Activated CD4-positive, alpha-beta T cell treated with anti-CD3 and anti-CD28 coated beads for 36 hours (primary cell): ENCODE measurements around the gene LZTS2. TPM values are rescaled to one million over a fixed set of nuclear protein-coding genes. Genes with fewer than 3 reads are reported as not detected.
A peak's percentile ranks its signal among the peaks of the same experiment; 100 is the strongest.

Experiments used
- ATAC-seq: fragments of 200-7000 bp; cut with Tn5 transposase; one replicate; pipeline ENCODE4 v1.10.0; 2021; ENCODE audit warnings: mild to moderate bottlenecking, moderate library complexity
- CTCF ChIA-PET: fragments of 350-600 bp; sonication (Branson Sonifier 250); formaldehyde crosslinking; loops from one replicate; lab custom pipeline; 2021; ENCODE audit warnings: antibody characterized with exemption; lab: Charles Lee
- POLR2A ChIA-PET: fragments of 350-600 bp; sonication (Branson Sonifier 250); formaldehyde crosslinking; loops from one replicate; lab custom pipeline; 2021; ENCODE audit warnings: antibody characterized with exemption, inconsistent platforms; lab: Charles Lee
- DNase-seq: peaks from one replicate; pipeline ENCODE4 v3.0.0-alpha.2; 2020
- H3K27ac Mint-ChIP-seq: one replicate; pipeline ENCODE4 v1.8.0; 2021; ENCODE audit warnings: mixed read lengths
- H3K27me3 Mint-ChIP-seq: one replicate; pipeline ENCODE4 v1.8.0; 2021; ENCODE audit warnings: mixed read lengths
- H3K36me3 Mint-ChIP-seq: one replicate; pipeline ENCODE4 v1.8.0; 2021; ENCODE audit warnings: low read depth, mixed read lengths
- H3K4me1 Mint-ChIP-seq: one replicate; pipeline ENCODE4 v1.8.0; 2021; ENCODE audit warnings: mixed read lengths
- H3K4me3 Mint-ChIP-seq: one replicate; pipeline ENCODE4 v1.8.0; 2021; ENCODE audit warnings: mild to moderate bottlenecking, moderate library complexity, mixed read lengths
- H3K9me3 Mint-ChIP-seq: one replicate; pipeline ENCODE4 v1.8.0; 2021; ENCODE audit warnings: low read depth, mixed read lengths
- intact Hi-C, 2 experiments: fragments of 100-400 bp; cut with DNase I in 1 of 2; cut with micrococcal nuclease in 1 of 2; formaldehyde crosslinking; loops; one replicate each; pipeline versions ENCODE4 v1.14.2 to v1.15.1; 2022 to 2024; cut with DNase I, micrococcal nuclease
- total RNA-seq, 2 experiments: library from RNA; stranded (reverse); gene quantifications; one replicate each; pipeline ENCODE4 v1.2.3, GENCODE V29; 2021

LZTS2 gene
- total RNA-seq, 2 experiments from 2014 or later, result 14.8 to 15.7 TPM

DNA sequence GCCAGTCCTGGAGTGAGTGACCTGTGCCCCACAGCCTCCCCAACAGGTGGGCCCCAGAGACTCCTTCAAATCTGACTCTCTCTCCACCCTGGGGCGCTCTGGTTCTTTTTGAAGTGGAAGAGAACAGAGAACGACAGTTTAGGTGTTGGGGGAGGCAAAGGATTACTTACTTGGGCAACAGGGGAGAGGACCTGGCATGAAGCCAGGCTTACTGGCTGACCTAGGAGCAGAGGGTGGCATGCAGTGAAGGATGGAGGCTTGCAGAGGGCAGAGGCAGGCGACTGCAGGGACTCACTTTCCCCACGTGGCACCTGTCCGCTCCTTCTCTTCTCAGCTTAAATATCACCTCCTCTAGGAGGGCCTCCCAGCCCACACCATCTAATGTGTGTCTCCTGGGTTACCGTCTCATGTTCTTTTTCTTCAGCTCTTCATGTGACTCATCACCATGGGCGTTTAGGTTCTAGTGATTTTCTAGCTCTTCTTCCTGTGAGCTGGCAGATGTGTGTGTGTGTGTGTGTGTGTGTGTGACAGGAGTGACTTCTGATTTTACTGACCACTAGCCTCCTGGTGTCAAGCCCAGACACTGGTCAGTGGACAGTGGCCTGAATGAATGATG is 15.5 kb downstream of the LZTS2 start:
- ATAC-seq, result no peak
- POLR2A ChIA-PET, result no interaction called here

DNA sequence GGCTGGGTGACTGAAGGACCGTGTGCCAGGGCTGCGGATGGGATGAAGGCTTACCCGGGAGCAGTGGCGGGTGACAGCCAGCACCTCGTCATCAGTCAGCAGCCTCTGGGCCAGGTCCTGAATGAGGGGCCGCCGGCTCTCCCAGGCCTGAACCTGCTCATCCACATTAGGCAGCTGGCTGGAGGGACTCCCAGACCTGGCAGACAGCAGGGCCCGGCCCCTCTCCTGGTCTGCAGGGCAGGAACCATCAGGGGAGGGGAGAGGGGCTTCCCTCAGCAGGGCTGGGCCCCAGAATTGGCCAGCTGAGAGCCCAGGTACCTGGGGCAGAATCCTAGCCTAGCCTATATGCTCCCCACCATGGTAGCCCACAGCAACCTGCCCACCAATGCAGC is 16.0 kb downstream of the LZTS2 start:
- Mint-ChIP-seq H3K9me3 (no peaks in the 10 kb centered on the region), H3K27me3 (peaks cover 34% of the 10 kb centered on the region), H3K4me1 (peaks cover 22% of the 10 kb centered on the region), H3K4me3 (no peak overlapping the region), H3K27ac (no peak overlapping the region), H3K36me3 (no peaks in the 10 kb centered on the region)
- intact Hi-C loops, result loop anchor here in 1 of 2 experiments (10.0 kb wide), 1 partner anchor 49 kb away; the partner anchor contains the start of gene KAZALD1
- no peak for DNase-seq
- CTCF ChIA-PET, result interaction anchor here (0.6 to 7.2 kb wide), 16 partner anchors 11 to 321 kb away, joined by 3 to 73 read pairs (median 9); partner anchors contain the start of genes KAZALD1, LZTS2, PDZD7 and SFXN3
- POLR2A ChIA-PET, result no interaction called here
- ATAC-seq, result no peak

More for the DNA sequence above, 15.5 kb downstream of the LZTS2 start:
- peak; percentile 48 for DNase-seq
- H3K9me3 Mint-ChIP-seq, result no peaks in the 10 kb centered on the region
- intact Hi-C loops, result loop anchor here (1.0 to 10.0 kb wide), 4 partner anchors 16 to 453 kb away; partner anchors contain the start of genes LZTS2 (in 2 of the 2) and KAZALD1 (in 1 of the 2)
- peaks cover 34% of the 10 kb centered on the region for H3K27me3 Mint-ChIP-seq
- no peak overlapping the region for H3K4me3 Mint-ChIP-seq
- H3K4me1 Mint-ChIP-seq, result peaks cover 22% of the 10 kb centered on the region
- CTCF ChIA-PET, result interaction anchor here (0.5 to 7.2 kb wide), 30 partner anchors 10 to 452 kb away, joined by 3 to 73 read pairs (median 5); partner anchors contain the start of genes KAZALD1, LZTS2, PDZD7 and SFXN3
- no peaks in the 10 kb centered on the region for H3K36me3 Mint-ChIP-seq
- H3K27ac Mint-ChIP-seq, result no peak overlapping the region

DNA sequence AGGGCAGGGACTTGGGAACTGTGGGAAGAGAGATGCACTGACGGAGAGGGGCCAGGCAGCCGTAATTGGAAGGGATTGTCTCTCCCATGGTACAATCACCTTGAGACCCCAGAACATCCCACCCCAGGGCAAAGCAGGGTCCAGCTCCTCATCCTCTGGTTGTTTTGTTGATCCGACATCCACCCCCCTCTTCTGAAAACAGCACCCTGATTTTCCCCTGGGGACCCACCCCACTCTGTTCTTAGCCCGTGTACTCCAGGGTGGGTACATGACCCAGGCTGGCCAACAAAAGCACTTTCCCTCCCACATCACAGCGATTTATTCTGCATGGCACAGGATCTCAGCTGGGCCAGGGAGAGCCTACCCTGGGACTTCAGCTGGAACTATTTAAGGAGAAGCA is 17.2 kb downstream of the LZTS2 start:
- CTCF ChIA-PET, result interaction anchor here (0.6 to 7.2 kb wide), 11 partner anchors 13 to 125 kb away, joined by 3 to 73 read pairs (median 7); partner anchors contain the start of genes LZTS2, PDZD7 and SFXN3
- no peaks in the 10 kb centered on the region for H3K36me3 Mint-ChIP-seq
- no peak for DNase-seq
- intact Hi-C loops, result loop anchor here in 1 of 2 experiments (10.0 kb wide), 1 partner anchor 48 kb away; the partner anchor contains the start of gene KAZALD1
- peaks cover 22% of the 10 kb centered on the region for H3K4me1 Mint-ChIP-seq
- POLR2A ChIA-PET, result no interaction called here
- no peak for ATAC-seq
- H3K27me3 Mint-ChIP-seq, result peaks cover 40% of the 10 kb centered on the region
- H3K27ac Mint-ChIP-seq, result no peak overlapping the region
- no peaks in the 10 kb centered on the region for H3K9me3 Mint-ChIP-seq
- no peak overlapping the region for H3K4me3 Mint-ChIP-seq

DNA sequence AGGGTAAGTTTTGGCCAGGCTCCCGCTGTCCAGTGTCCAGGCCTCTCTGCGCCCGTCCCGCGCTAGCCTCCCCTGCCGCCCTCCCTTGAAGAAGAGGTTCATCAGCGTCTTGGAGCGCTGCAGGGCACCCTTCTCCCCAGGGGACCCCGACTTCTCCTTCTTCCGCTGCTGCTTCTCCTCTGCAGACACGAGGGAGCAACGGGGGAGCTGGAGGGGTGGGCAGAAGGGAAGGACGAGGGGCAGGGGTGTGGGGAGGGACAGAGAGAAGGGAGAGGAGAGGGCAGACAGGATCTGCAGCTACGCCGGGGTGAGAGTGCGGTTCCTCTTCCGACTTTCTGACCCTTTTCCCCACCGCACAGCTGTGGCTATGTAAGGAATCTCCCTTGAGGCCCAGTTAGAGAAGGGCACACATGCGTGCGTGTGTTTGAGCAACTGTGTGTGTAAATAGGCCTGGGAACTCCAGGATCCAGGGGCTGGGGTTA is 18.6 kb downstream of the LZTS2 start:
- H3K27me3 Mint-ChIP-seq, result peaks cover 41% of the 10 kb centered on the region
- intact Hi-C loops, result loop anchor here in 1 of 2 experiments (10.0 kb wide), 1 partner anchor 47 kb away; the partner anchor contains the start of gene KAZALD1
- no peak overlapping the region for H3K4me3 Mint-ChIP-seq
- H3K4me1 Mint-ChIP-seq, result peaks cover 15% of the 10 kb centered on the region
- ATAC-seq, result no peak
- ChIA-PET POLR2A (no interaction called here), CTCF (interaction anchor here (0.5 to 7.2 kb wide), 17 partner anchors 10 to 124 kb away, joined by 3 to 73 read pairs (median 4); partner anchors contain the start of genes LZTS2, PDZD7 and SFXN3)
- DNase-seq, result no peak
- no peaks in the 10 kb centered on the region for H3K9me3 Mint-ChIP-seq
- H3K27ac Mint-ChIP-seq, result no peak overlapping the region
- H3K36me3 Mint-ChIP-seq, result no peaks in the 10 kb centered on the region

DNA sequence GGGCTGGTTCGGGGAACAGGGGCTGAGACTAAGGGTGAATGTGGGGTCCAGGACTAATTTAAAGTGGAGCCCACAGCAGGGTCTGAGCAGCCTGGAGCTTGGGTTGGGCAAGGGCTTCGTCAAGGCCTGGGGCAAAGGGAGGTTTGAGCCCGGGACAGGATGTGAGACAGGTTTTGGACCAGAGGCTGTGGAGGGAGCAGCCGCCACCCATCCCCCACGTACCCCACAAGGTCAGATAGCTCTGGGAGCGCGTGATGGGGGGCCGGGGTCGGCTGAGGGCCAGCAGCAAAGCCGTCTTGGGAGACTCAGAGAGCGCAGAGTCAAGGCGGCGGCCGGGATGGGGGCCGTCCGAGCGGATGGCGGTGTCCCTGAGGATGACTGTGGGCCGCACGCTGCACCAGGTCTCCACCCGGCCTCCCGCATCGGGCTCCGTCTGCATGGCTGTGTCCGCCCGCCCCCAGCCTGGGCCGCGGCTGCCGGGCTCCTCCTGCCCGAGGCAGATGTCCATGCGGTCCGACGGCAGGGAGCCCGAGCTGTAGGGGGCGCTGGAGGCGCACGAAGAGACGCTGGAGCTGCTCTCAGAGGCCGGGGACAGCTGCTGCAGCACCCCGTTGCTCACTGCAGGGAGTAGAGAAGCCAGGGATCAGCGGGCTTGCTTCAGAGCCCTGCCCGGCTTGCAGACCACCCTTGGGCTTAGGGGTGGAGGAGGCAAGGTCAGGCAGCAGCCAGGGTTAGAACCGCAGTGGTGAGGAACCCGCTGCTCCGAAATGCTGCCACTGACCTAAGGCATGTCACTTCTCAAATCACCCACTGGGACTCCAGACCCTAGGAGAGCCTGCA is 19.2 kb downstream of the LZTS2 start:
- ATAC-seq, result peak; percentile 87
- peaks cover 12% of the 10 kb centered on the region for H3K4me1 Mint-ChIP-seq
- H3K36me3 Mint-ChIP-seq, result no peaks in the 10 kb centered on the region
- no peaks in the 10 kb centered on the region for H3K9me3 Mint-ChIP-seq
- no peak overlapping the region for H3K27ac Mint-ChIP-seq
- no peak overlapping the region for H3K4me3 Mint-ChIP-seq
- peaks cover 37% of the 10 kb centered on the region for H3K27me3 Mint-ChIP-seq
- DNase-seq, result peak; percentile 93
- POLR2A ChIA-PET, result interaction anchor here (0.6 kb wide), 1 partner anchor 27 kb away, joined by 3 read pairs; no protein-coding TSS in a partner anchor
- CTCF ChIA-PET, result interaction anchor here (0.6 to 7.2 kb wide), 31 partner anchors 10 to 1231 kb away, joined by 3 to 73 read pairs (median 3); partner anchors contain the start of genes LZTS2, NDUFB8, PDZD7 and SFXN3
- intact Hi-C loops, result loop anchor here (1.0 to 10.0 kb wide), 2 partner anchors 46 to 49 kb away; partner anchors contain the start of gene KAZALD1 (in 1 of the 2)

DNA sequence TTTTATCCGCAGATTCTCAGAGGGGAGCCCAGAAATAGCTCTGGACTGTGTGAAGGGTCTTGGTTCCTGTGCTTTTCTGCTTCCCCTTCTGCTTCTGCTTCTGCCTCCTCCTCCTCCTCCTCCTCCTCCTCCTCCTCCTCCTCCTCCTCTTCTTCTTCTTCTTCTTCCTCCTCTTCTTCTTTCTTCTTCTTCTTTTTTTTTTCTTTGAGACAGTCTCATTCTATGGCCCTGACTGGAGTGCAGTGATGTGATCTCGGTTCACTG is 19.8 kb downstream of the LZTS2 start:
- H3K27ac Mint-ChIP-seq, result no peak overlapping the region
- ATAC-seq, result no peak
- H3K4me1 Mint-ChIP-seq, result peaks cover 9% of the 10 kb centered on the region
- ChIA-PET CTCF (interaction anchor here (0.6 to 7.2 kb wide), 30 partner anchors 9 to 1231 kb away, joined by 3 to 73 read pairs (median 3); partner anchors contain the start of genes LZTS2, NDUFB8, PDZD7 and SFXN3), POLR2A (interaction anchor here (0.6 to 0.7 kb wide), 2 partner anchors 26 to 219 kb away, joined by 3 to 5 read pairs; no protein-coding TSS in a partner anchor)
- H3K36me3 Mint-ChIP-seq, result no peaks in the 10 kb centered on the region
- H3K9me3 Mint-ChIP-seq, result no peaks in the 10 kb centered on the region
- intact Hi-C loops, result loop anchor here (1.0 to 10.0 kb wide), 2 partner anchors 45 to 49 kb away; partner anchors contain the start of gene KAZALD1 (in 1 of the 2)
- DNase-seq, result no peak
- H3K4me3 Mint-ChIP-seq, result no peak overlapping the region
- peaks cover 37% of the 10 kb centered on the region for H3K27me3 Mint-ChIP-seq

DNA sequence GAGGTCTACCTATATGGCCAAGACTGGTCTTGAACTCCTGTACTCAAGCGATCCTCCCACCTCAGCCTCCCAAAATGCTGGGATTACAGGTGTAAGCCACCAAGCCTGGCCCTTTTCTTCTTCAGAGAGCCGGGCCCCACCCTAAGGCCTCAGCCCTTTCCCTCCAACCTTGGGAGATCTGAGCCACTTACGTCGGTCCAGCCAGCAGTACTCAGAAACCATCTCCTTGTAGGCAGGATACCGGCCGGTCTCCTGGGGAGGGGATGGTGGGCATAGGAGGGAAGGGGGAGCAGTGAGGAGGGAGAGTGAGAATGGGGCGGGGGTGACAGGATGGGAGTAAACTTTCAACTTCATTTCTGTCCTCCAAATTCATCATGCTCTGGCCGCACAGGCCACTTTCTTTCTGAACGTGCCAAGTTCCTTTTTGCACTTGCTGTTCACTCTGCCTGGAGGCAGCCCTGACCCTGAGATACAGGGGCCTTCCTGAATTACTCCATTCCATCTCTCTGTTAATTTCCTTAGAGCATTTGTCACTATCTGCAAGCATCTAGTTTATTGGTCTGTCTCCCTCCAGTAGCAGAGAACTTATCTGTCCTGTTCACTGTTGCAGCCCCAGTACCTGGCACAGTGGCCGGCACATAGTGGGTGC is 20.9 kb downstream of the LZTS2 start:
- ATAC-seq (no peak), DNase-seq (no peak)
- intact Hi-C loops, result no loop called here
- no peak overlapping the region for H3K27ac Mint-ChIP-seq
- no peak overlapping the region for H3K4me3 Mint-ChIP-seq
- no peaks in the 10 kb centered on the region for H3K9me3 Mint-ChIP-seq
- POLR2A ChIA-PET, result no interaction called here
- H3K36me3 Mint-ChIP-seq, result no peaks in the 10 kb centered on the region
- peaks cover 31% of the 10 kb centered on the region for H3K27me3 Mint-ChIP-seq
- CTCF ChIA-PET, result interaction anchor here (0.7 to 7.2 kb wide), 4 partner anchors 8 to 172 kb away, joined by 3 to 73 read pairs (median 14); partner anchors contain the start of gene LZTS2
- no peaks in the 10 kb centered on the region for H3K4me1 Mint-ChIP-seq

DNA sequence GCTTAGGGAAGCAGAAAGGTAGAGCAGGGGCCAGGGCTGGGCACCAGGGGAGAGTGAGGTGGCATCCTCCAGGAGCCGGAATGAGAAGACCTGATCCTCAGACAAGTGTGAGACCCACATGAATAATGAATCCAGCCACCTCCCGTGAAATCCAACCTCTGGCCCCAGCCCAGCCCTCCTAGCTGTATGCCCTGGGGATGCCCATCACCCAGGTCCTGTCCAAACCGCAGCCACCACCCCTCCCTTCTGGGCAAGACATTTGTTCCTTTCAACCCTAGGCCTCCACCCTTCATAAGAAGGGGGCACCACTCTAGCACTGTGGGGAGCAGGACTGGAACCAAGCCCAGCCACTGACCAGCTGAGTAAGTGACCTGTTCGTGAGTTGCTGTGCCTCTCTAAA is 21.6 kb downstream of the LZTS2 start:
- intact Hi-C loops, result no loop called here

DNA sequence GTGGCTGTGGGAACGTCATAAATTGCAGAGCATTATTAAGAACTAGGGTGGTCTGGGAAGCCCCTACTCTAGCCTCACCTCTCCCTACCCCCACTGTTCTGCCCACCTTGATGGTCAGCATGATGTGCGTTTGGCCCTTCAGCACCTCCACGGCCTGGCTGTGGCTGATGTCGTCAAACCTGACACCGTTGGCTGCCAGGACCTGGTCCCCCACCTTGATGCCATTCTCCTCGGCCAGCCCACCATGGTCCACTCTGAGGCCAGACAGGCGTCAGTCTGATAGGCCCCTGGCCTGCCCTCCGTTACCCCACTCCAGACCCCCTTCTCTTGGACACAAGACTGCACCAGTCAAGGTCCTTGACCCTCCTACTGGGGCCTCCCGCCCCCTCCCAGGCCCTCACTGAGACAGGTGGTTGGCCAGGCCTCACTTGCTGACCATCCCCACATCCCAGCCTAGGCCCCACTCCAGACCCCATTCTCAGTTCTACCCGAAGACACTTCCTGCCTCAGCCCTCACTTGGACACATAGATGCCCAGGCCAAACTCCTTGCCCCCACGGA is 22.2 kb downstream of the LZTS2 start:
- H3K9me3 Mint-ChIP-seq, result no peaks in the 10 kb centered on the region
- no peak for ATAC-seq
- no peaks in the 10 kb centered on the region for H3K36me3 Mint-ChIP-seq
- no peak for DNase-seq
- ChIA-PET CTCF (no interaction called here), POLR2A (no interaction called here)
- no peak overlapping the region for H3K27ac Mint-ChIP-seq
- intact Hi-C loops, result no loop called here
- peaks cover 24% of the 10 kb centered on the region for H3K27me3 Mint-ChIP-seq
- H3K4me1 Mint-ChIP-seq, result no peaks in the 10 kb centered on the region
- no peak overlapping the region for H3K4me3 Mint-ChIP-seq

More for the DNA sequence above, 21.6 kb downstream of the LZTS2 start:
- no peaks in the 10 kb centered on the region for H3K9me3 Mint-ChIP-seq
- CTCF ChIA-PET, result no interaction called here
- H3K27ac Mint-ChIP-seq, result no peak overlapping the region
- no peak overlapping the region for H3K4me3 Mint-ChIP-seq
- ATAC-seq, result no peak
- no peaks in the 10 kb centered on the region for H3K36me3 Mint-ChIP-seq
- POLR2A ChIA-PET, result no interaction called here
- H3K4me1 Mint-ChIP-seq, result no peaks in the 10 kb centered on the region
- H3K27me3 Mint-ChIP-seq, result peaks cover 29% of the 10 kb centered on the region
- no peak for DNase-seq

DNA sequence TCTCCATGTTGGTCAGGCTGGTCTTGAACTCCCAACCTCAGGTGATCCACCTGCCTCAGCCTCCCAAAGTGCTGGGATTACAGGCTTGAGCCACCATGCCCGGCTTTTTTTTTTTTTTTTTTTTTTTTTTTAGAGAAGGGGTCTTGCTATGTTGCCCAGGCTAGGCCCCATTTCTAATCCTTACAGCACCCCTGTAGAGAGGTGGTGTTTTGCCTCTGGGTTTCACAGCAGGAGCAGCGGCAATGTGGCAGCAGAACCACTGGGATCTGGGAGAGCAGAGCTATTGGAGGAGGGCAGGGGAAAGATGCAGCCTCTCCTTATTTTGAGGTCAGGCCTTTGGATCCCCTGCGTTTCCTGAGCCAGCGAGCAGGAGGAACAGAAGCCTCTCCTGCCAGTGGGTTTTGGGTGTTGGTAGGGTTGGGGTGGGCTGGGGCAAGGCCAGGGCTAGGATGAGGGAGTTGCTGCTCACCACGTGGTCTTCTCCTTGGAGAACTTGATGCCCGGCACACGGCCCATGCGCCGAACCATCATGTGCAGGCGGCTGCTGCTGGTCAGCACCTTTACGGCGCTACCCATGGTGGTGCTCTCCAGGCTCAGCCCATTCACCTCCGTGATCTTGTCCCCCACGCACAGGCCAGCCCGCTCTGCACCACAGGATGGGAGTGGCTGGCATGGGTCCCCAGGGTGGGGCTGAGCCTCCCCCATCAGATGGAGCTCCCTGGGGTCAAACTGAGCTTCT is 23.5 kb downstream of the LZTS2 start:
- Mint-ChIP-seq H3K27me3 (peaks cover 16% of the 10 kb centered on the region), H3K9me3 (no peaks in the 10 kb centered on the region), H3K4me3 (no peak overlapping the region), H3K27ac (no peak overlapping the region), H3K36me3 (no peaks in the 10 kb centered on the region), H3K4me1 (no peaks in the 10 kb centered on the region)
- DNase-seq (no peak), ATAC-seq (no peak)
- ChIA-PET CTCF (interaction anchor here (0.6 kb wide), 1 partner anchor 20 kb away, joined by 3 read pairs; no protein-coding TSS in a partner anchor), POLR2A (no interaction called here)
- intact Hi-C loops, result no loop called here
